Hepatocyte (in vitro differentiated cells): ENCODE results near the gene CDC5L. TPM values are rescaled to one million over a fixed set of nuclear protein-coding genes. Genes with fewer than 3 reads are reported as not detected.

Experiments
- DNase-seq: peaks from one replicate; pipeline ENCODE4 v3.0.0-alpha.2; 2016; ENCODE audit warnings: low spot score
- H2AFZ ChIP-seq: fragments of 200-600 bp; sonication (generic); 2 replicates; pipeline ENCODE4 v1.6.0; 2016; ENCODE audit warnings: antibody characterized with exemption, mild to moderate bottlenecking
- H3K27ac ChIP-seq: fragments of 200-600 bp; sonication (generic); 2 replicates; pipeline ENCODE4 v1.5.1; 2016; ENCODE audit warnings: mild to moderate bottlenecking
- H3K27me3 ChIP-seq: fragments of 200-600 bp; sonication (generic); 2 replicates; pipeline ENCODE4 v1.6.1; 2016
- H3K36me3 ChIP-seq: fragments of 200-600 bp; sonication (generic); replicated peaks from 2 replicates; pipeline ENCODE4 v1.5.1; 2016; ENCODE audit warnings: low read depth; ENCODE audit not compliant: insufficient read depth
- H3K4me1 ChIP-seq: fragments of 200-600 bp; sonication (generic); 2 replicates; pipeline ENCODE4 v1.5.1; 2016; ENCODE audit warnings: mild to moderate bottlenecking, moderate library complexity; ENCODE audit not compliant: insufficient read depth
- H3K4me2 ChIP-seq: fragments of 200-600 bp; sonication (generic); 2 replicates; pipeline ENCODE4 v1.6.0; 2016
- H3K4me3 ChIP-seq: fragments of 200-600 bp; sonication (generic); 2 replicates; pipeline ENCODE4 v1.5.1; 2016; ENCODE audit warnings: mild to moderate bottlenecking
- H3K79me2 ChIP-seq: fragments of 200-600 bp; sonication (generic); 2 replicates; pipeline ENCODE4 v1.6.0; 2017; ENCODE audit warnings: mild to moderate bottlenecking
- H3K9me2 ChIP-seq: fragments of 200-600 bp; sonication (generic); replicated peaks from 2 replicates; pipeline ENCODE4 v1.6.0; 2017; ENCODE audit warnings: mild to moderate bottlenecking; ENCODE audit not compliant: insufficient read depth
- H3K9me3 ChIP-seq: fragments of 200-600 bp; sonication (generic); 2 replicates; pipeline ENCODE4 v1.5.1; 2016; ENCODE audit warnings: low read depth, mild to moderate bottlenecking
- H4K20me1 ChIP-seq: fragments of 200-600 bp; sonication (generic); 2 replicates; pipeline ENCODE4 v1.6.0; 2016; ENCODE audit warnings: mild to moderate bottlenecking; ENCODE audit not compliant: insufficient read depth, poor library complexity, severe bottlenecking
- CTCF ChIP-seq: fragments of 200-600 bp; sonication (generic); IDR thresholded peaks from 2 replicates; pipeline ENCODE4 v1.5.1; 2016; ENCODE audit warnings: antibody characterized with exemption, mild to moderate bottlenecking; ENCODE audit not compliant: poor library complexity
- EZH2 ChIP-seq: fragments of 200-600 bp; sonication (generic); IDR thresholded peaks from 2 replicates; pipeline ENCODE4 v1.6.1; 2016; ENCODE audit warnings: antibody characterized with exemption, mild to moderate bottlenecking, borderline replicate concordance
- EZH2phosphoT487 ChIP-seq: fragments of 200-600 bp; sonication (generic); IDR thresholded peaks from one replicate; pipeline ENCODE4 v1.6.1; 2018; ENCODE audit warnings: antibody characterized with exemption, mild to moderate bottlenecking, low read depth, moderate library complexity; ENCODE audit not compliant: unreplicated experiment, severe bottlenecking
- WGBS: methylation state at CpG from one replicate; pipeline ENCODE4 v1.1.6; 2016; ENCODE audit warnings: low lambda C conversion rate; ENCODE audit errors: missing lambda C conversion rate; 5-methylcytosine and 5-hydroxymethylcytosine counted together
- polyA plus RNA-seq: library from polyadenylated mRNA; unstranded; fragments of >200 nt; fragmentation: Nextera tagmentation; extraction: Ambion mirVana; gene quantifications from 2 replicates; pipeline ENCODE4 v1.2.1, GENCODE V29; 2016
- total RNA-seq: library from RNA; depleted of rRNA; stranded (reverse); fragments of >200 nt; gene quantifications from 2 replicates; pipeline ENCODE4 v1.2.3, GENCODE V29; 2014

The CDC5L gene
- total and polyA plus RNA-seq, 2 experiments from 2014 or later: 10.0 to 23.1 TPM

DNA sequence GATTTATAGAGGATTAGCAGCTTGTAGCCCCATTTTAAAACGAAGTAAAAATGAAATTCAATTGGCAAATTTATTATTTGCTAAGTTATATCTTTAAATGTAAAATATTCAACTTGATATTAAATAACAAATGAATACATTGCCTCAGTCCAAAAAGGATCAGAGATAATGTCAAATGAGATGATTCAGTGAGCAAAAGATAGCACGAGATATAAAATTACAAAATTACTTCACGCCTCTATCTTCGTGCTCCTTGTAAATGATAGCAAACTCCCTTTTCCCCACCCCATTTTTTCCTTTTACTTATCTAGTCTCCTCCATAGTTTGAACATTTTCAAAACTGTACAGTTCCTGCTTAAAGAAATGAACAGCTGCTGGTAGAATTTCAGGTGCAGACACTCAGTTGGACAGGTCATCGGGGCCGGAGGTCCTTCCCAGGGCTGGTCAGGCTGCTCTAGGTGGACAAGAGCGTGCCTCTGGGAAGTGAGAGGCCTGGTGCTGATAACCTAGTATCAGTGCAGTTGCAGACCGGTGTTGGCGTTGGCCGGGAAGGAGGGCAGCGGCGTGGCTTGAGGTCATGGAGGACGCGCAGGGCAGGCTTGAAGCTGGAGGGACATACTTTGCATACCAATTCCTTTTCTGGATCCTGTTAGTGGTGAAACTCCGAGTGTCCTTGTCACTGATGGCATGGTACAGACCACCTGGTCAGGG lies 83.9 kb downstream of the CDC5L start:
- Histone ChIP-seq H3K27ac (no peak overlapping the region), H3K9me3 (no peaks in the 10 kb centered on the region), H3K4me2 (no peak overlapping the region), H4K20me1 (no peaks in the 10 kb centered on the region), H3K36me3 (no peaks in the 10 kb centered on the region), H3K9me2 (no peaks in the 10 kb centered on the region), H2AFZ (no peak overlapping the region), H3K4me1 (peaks cover 11% of the 10 kb centered on the region), H3K79me2 (no peaks in the 10 kb centered on the region), H3K27me3 (no peaks in the 10 kb centered on the region), H3K4me3 (no peak overlapping the region)
- no peak for TF ChIP-seq EZH2phosphoT487
- no peak for TF ChIP-seq CTCF
- no peak for TF ChIP-seq EZH2
- no peak for DNase-seq
- 80% methylated on average over 15 of the region's 15 CpGs for WGBS

GRCh38 chr6:44472250-44472945 lies 84.9 kb downstream of the CDC5L start:
- Histone ChIP-seq H3K4me3 (no peak overlapping the region), H3K27ac (no peak overlapping the region), H3K9me3 (no peaks in the 10 kb centered on the region), H3K79me2 (no peaks in the 10 kb centered on the region), H4K20me1 (no peaks in the 10 kb centered on the region), H2AFZ (no peak overlapping the region), H3K4me1 (peaks cover 11% of the 10 kb centered on the region), H3K36me3 (no peaks in the 10 kb centered on the region), H3K9me2 (no peaks in the 10 kb centered on the region), H3K27me3 (no peaks in the 10 kb centered on the region), H3K4me2 (no peak overlapping the region)
- TF ChIP-seq EZH2phosphoT487 (no peak), EZH2 (no peak), CTCF (no peak)
- no peak for DNase-seq
- 70% methylated on average over 13 of the region's 13 CpGs for WGBS

GRCh38 chr6:44473393-44474189 lies 86.1 kb downstream of the CDC5L start:
- no peak overlapping the region for H2AFZ ChIP-seq
- no peaks in the 10 kb centered on the region for H3K36me3 ChIP-seq
- no peaks in the 10 kb centered on the region for H3K27me3 ChIP-seq
- DNase-seq: no peak
- no peaks in the 10 kb centered on the region for H3K79me2 ChIP-seq
- TF ChIP-seq EZH2 (no peak), EZH2phosphoT487 (no peak), CTCF (no peak)
- no peak overlapping the region for H3K4me2 ChIP-seq
- H3K4me1 ChIP-seq: peaks cover 11% of the 10 kb centered on the region
- no peak overlapping the region for H3K27ac ChIP-seq
- no peak overlapping the region for H3K4me3 ChIP-seq
- no peaks in the 10 kb centered on the region for H3K9me3 ChIP-seq
- 96% methylated on average over 19 of the region's 19 CpGs for WGBS
- no peaks in the 10 kb centered on the region for H3K9me2 ChIP-seq
- H4K20me1 ChIP-seq: no peaks in the 10 kb centered on the region
